NOMO-1 treated with dmso at 0.1 percent for 144 hours (cell line): Measurements from ENCODE around the gene DYNC2H1.
A peak's percentile ranks its signal among the peaks of the same experiment; 100 is the strongest.

ENCODE experiments used
- DNase-seq: peaks from one replicate; lab custom pipeline; 2025; ENCODE audit not compliant: unreplicated experiment; lab: John Stamatoyannopoulos, UW

Gene DYNC2H1

GRCh38 chr11:103266167-103266831 lies 157.1 kb downstream of the DYNC2H1 start:
- no peak for DNase-seq

DNA sequence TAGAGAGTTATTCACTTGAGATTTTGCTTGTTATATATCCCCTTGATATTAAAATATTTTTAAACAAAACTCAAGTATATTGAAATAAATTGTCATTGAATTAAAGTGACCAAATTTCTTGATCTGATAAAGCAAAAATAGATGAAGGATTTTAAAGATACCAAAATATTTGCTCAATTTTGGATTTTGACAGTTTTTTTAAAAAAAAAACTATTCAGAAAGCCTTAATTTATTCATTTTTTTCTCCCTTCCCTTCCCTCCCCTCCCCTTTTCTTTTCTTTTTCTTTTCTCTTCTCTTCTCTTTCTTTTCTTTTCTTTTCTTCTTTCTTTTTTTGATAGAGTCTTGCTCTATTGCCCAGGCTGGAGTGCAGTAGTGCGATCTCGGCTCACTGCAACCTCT lies 163.7 kb downstream of the DYNC2H1 start:
- no peak for DNase-seq

DNA sequence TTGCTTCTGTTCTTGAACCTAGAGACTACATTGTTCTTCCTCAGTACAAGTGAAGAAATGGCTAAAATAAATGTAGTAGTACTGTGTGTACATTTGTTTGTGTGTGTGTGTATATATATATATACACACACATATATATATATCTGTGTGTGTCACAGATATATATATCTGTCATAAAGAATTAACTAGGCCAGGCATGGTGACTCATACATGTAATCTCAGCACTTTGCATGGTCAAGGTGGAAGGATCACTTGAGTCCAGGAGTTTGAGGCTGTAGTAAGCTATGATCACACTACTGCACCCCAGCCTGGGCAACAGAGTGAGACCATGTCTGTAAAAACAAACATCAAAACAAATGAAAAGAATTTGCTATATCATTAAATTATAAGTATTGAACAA lies 164.8 kb downstream of the DYNC2H1 start:
- DNase-seq: no peak

DNA sequence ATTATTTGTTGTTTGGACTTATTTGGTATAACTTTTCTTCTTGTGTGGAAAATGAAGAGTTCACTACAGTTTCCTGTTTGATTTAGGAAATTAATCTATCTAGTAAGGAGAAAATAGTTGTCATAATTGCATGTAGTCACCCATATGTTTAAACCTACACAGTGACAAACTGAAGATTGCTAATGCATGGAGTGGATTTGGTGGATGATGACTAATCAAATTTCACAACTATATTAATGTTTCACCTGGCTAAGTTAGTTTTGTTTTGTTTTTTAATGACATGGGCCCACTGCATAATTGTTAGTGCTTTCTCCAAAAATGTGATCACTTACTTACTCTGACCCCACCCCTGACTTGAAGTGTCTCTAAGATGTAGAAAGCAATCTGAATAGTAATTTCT lies 170.6 kb downstream of the DYNC2H1 start:
- DNase-seq: no peak

DNA sequence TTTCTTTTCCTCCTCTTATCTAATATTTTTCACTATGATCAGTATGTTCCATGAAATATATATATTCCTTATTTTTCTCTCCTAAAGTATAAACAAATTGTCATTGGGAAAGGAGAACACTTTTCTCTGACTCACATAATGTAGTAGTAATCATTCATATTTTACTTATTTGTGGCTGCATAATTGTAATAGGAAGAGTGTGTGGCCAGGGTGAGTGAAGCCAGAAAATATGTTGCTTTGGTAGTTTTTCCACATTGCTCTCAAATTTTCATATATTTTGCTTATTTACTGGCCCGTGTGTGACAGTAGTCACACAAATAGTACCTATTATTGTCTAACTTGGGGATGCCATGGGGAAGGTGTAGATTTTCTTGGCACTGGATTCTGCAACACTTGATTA lies 172.1 kb downstream of the DYNC2H1 start:
- DNase-seq: no peak

DNA sequence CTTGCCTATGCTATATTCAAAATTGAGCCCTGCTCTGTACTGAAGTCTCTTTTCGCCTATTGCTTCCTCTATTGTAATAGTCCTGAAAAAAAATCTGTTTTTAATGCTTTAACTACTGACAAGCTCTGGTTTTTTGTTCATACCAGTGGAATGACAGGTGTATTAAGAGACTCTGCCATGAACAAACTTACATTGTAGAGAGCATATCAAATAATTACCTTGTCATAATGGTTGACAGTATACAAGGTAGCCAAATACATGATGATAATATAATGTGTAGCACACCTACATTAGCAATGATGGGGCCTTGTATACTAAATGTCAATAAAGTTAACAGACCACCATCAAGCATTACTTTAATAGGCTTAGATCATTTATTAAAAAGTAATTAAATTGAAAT lies 175.0 kb downstream of the DYNC2H1 start:
- no peak for DNase-seq

DNA sequence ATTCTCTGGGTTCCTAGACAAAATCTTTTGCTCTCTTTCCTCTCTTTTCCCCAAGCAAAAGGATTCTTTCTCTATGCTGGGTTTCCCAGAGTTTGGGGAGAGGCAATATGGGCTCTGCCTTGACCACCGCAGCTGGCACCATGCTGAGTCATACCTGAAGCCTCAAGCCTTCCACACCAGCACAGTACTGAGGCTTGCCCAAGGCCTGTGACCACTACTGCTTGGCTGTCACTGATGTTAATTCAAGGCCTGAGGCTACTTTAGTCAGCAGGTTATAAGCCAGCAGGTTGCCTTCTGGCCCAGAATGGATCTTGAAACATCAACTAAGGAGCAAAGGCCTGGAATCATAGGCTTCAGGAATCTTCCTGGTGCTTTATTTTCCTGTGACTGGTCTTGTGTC lies 185.3 kb downstream of the DYNC2H1 start:
- DNase-seq: no peak

DNA sequence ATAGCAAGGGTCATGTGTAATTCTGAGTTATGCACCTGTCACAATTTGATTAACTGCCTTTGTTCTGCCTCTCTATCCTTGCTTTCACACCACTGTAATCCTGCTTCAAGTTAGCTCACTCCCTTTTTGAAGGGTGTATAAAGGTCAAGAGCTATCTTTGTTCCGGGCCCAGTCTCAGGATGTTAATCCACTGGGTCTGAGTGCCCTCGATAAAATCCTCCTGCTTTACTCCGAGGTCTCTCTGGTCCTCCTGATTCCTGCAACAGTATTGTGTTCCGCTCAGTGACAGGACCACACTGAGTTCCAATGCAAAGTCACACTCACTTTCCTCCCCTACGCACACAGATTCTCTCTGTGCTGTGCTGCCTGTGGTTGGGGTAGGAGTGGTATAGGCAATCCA lies 186.5 kb downstream of the DYNC2H1 start:
- DNase-seq: no peak

DNA sequence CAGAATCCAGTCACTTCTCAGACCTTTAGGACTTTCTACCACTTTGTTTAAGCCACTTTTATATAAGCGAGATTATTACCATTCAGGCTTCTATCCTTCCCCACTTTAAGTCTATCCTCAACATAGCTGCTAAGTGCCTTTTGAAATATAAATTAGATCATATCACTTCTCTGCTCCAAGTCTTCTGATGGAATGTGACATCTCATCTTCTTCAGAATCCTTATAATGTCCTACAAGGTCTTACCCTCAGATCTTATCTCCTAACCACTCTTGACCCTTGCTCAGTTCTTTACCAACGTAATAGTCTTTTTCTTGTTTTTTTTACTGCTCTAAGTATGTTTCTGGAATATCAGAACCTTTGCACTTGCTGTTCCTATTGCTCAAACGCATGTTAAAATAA lies 188.7 kb downstream of the DYNC2H1 start:
- DNase-seq: no peak

- DNase-seq: no peak
Observed at GRCh38 chr11:103315248-103315647, 206.0 kb downstream of the DYNC2H1 start.

GRCh38 chr11:103317118-103317517 lies 207.9 kb downstream of the DYNC2H1 start:
- DNase-seq: no peak

DNA sequence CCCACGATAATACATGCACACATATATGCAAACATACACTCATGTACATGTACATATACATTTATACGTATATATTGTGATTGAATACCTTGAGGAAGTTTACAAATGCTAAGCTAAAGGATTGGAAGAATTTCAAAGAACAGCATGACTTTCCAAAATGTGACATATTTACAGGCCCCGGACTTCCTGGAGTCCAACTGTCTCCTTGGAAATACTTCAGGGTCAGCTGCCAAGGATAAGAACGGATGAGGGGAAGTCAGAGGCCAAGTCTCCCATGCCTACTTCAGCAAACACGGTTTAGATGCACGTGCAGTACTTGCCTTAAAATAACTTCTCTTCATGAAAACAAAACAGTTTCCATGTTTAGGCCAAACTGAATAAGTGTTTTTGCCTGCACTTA lies 213.6 kb downstream of the DYNC2H1 start:
- no peak for DNase-seq

- DNase-seq: no peak
Observed at GRCh38 chr11:103325686-103326069, 216.5 kb downstream of the DYNC2H1 start.

GRCh38 chr11:103326070-103326794 lies 217.0 kb downstream of the DYNC2H1 start:
- DNase-seq: peak; percentile 87

- DNase-seq: no peak
Observed at GRCh38 chr11:103327721-103328120, 218.5 kb downstream of the DYNC2H1 start.

DNA sequence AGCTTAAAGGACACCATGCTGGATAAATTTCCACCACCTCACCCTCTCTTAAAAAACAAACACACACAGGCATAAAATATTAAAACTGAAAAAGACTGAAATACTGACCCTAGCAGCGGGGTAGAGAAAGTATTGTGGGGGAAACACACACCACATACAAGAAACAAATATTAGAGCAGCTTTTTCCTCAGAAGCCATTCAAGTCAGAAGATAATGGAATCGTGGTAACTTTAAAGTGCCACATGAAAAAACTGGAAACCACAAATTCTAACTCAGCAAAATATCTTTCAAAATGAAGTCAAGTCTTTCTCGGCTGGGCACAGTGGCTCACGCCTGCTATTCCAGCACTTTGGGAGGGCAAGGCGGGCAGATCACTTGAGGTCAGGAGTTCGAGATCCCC lies 223.2 kb downstream of the DYNC2H1 start:
- DNase-seq: no peak

- DNase-seq: no peak
Observed at GRCh38 chr11:103338621-103339484, 229.6 kb downstream of the DYNC2H1 start.

DNA sequence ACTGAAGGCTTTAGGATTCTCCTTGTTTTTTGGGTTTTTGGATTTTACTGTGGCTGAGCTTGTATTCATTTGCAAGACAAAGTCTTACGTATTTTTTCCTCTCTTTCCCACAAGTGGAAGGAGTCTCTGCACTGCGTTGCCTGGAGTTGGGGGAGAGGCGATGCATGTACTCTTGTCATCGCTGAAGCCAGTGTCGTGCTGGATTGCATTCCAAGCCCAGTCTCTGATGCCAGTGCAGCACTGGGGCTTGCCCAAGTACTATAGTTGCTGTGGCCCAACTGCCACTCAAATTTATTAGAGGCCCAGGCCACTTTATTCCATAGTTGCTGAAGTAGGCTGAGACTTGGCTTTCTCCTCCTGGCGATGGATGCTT lies 230.2 kb downstream of the DYNC2H1 start:
- DNase-seq: no peak

DNA sequence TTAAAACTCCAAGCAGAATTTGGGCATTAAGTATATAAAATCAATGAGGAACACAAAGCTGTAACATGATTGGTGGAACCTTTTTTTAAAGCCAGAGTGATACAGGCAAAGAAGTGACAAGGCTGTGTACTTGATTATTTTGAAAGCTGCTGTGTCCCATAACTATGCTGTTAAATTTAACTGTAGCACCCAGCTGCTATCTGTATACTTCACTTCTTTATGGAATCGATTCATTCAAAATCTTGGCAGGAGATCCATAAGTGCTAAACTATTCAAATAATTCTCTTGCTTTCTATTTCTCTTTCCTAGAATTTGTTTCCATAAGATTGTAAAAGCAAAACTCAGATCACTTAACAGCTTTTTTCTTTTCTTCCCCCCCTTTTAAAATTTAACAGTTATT lies 231.7 kb downstream of the DYNC2H1 start:
- DNase-seq: no peak

DNA sequence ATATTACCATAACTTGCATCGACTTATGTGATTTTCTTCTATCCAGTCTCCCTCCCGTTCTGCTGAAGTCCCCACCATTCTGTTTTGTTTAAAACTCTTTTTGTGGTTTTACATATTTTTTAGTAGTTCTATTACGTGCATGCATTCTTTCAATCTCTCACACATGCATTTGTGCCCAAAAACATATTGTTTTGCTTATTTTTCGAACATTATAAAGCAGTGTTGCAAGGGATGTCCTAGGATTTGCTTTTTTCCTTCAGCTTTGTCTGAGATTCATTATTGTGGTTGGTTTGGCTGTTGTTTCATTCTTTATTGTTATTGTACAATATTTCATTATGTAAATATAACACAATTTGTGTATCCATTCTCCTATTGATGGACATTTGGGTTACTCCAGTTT lies 235.7 kb downstream of the DYNC2H1 start:
- no peak for DNase-seq

- DNase-seq: no peak
Observed at GRCh38 chr11:103349595-103349994, 240.4 kb downstream of the DYNC2H1 start.

DNA sequence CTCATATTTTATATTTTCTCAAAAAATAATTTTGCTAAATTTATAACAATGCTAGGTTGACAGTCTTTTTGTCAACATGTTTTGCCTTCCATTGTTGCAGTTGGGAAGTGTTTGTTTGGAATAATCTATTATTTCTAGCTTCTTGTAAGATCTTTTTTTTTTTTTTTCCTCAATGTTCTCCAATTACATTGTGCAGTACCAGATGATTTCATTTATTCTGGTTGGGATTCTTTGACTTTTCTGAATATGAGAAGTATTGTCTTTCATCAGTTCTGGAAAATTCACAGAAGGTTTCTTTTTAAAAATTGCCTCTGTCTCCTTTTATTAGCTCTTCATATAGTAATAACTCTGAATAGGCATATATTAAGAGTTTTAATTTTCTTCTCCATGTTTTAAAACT lies 245.4 kb downstream of the DYNC2H1 start:
- no peak for DNase-seq
